HG03097 (cell line): ENCODE data around the gene DPYSL4.

Experiments
- ATAC-seq: cut with Tn5 transposase; IDR thresholded peaks from one replicate; pipeline ENCODE4 v1.9.1; 2021; ENCODE audit not compliant: unreplicated experiment, low FRiP score

Gene DPYSL4

GRCh38 chr10:132224343-132225072 lies 37.8 kb downstream of the DPYSL4 start:
- no peak for ATAC-seq

GRCh38 chr10:132225073-132225848 lies 38.5 kb downstream of the DPYSL4 start:
- ATAC-seq = no peak

- no peak for ATAC-seq
These were observed 39.1 kb downstream of the DPYSL4 start for GRCh38 chr10:132225849-132226205.

DNA sequence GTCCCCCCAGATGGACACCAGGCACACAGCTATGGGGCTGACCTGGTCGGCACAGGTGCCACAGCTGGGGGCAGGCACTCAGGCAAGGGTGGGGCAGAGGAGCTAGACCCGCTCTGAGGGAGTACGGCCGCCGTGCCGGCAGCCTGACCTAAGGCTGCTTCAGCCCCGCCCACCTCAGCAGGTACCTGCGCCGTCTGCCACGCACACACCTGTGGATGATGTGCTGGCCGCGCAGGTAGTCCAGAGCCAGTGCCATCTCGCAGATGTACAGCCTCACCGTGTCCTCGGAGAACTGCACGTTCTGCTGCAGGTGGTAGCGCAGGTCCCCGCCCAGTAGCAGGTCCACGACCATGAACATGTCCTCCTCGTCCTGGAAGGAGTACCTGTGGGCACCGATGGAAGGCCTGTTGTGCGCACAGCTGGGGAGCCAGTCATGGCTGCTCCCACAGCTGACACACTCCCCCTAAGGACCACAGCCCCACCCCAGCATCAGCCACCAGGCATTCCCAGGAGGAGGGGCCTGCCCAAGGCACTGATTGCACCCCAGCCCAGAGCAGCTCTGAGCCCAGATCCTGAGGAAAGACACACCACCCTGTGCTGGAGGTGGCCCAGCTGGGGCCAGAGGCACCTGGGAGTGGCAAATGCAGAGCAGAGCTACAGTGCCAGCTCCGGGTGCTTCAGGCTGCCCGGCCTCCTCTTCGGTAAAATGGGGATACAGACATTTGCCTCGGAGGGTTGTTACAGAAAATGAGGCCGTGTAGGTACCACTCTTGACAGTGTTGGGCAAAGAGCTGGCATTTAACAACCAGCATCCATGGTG lies 40.0 kb downstream of the DPYSL4 start:
- ATAC-seq = no peak

- no peak for ATAC-seq
These were observed 41.2 kb downstream of the DPYSL4 start for GRCh38 chr10:132227851-132228390.

GRCh38 chr10:132228616-132229015 lies 41.9 kb downstream of the DPYSL4 start:
- ATAC-seq = no peak

DNA sequence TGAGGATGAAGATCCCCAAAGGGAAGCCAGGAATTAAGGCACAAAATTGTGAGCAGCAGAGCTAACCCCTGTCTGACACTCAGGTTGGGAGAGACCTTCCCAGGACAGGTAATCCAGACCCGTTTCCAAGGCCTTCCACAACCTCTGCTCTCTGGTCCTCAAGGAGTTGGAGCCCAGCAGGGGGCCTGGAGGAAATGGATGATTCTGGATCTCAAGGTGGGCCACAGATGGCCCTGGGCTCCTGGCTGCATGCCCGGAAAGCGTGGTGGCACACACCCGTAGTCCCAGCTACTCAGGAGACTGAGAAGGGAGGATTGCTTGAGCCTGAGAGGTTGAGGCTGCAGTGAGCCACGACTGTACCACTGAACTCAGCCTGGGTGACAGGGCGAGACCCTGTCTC lies 42.3 kb downstream of the DPYSL4 start:
- no peak for ATAC-seq

DNA sequence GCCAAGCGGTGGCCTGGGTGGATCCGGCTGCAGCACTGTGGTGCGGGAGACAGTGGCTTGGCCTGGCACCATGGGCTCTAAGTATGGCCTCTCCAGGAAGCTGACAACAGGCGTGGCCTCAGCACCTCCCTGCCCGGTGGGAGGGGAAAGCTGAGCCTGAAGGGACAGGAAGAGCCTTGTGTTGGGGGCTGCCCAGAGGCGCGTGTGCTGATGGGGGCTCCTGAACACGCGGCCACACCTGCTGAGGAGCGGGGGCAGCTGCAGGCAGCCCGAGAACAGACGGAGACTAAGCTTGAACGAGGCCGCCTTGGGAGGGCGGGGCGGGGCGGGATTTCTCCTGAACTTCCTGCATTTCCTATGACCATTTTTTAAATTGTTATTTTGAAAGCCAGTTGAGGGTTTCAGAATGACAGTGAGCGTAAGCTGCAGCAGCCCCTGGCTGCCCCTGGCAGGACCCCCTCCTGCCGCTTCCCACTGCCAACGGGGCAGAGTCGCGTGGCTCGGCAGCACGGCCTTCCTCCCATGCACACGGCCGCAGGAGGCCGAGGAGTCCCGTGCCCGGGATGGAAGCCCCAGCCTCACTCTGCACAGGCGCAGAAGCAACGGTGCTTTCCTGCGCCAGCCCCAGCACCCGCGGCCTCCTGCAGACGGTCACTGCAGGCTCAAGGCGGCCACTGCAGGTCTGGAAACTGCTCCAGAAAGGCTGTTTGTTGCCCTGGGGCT lies 43.2 kb downstream of the DPYSL4 start:
- ATAC-seq = no peak

- ATAC-seq = no peak
These were observed 43.9 kb downstream of the DPYSL4 start for GRCh38 chr10:132230557-132231210.

DNA sequence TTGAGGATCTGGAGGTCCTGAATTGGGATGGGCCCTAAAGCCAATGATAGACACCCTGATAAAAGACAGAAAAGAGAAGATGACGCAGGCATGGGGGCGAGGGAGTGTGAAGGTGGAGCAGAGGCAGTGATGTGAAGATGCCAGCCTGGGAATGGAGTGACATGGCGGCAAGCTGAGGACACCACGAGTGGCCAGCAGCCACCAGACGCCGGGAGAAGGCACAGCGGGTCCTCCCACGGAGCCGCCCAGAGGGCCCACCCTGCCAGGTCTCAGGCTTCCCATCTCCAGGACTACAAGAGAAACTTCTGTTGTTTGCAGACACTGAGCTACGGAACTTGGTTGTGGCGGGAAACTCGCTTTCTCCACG lies 44.9 kb downstream of the DPYSL4 start:
- ATAC-seq = no peak

GRCh38 chr10:132232023-132232951 lies 45.5 kb downstream of the DPYSL4 start:
- no peak for ATAC-seq

GRCh38 chr10:132232981-132233380 lies 46.2 kb downstream of the DPYSL4 start:
- ATAC-seq = no peak

- no peak for ATAC-seq
These were observed 46.8 kb downstream of the DPYSL4 start for GRCh38 chr10:132233501-132234085.

GRCh38 chr10:132234860-132235259 lies 48.1 kb downstream of the DPYSL4 start:
- ATAC-seq = no peak

DNA sequence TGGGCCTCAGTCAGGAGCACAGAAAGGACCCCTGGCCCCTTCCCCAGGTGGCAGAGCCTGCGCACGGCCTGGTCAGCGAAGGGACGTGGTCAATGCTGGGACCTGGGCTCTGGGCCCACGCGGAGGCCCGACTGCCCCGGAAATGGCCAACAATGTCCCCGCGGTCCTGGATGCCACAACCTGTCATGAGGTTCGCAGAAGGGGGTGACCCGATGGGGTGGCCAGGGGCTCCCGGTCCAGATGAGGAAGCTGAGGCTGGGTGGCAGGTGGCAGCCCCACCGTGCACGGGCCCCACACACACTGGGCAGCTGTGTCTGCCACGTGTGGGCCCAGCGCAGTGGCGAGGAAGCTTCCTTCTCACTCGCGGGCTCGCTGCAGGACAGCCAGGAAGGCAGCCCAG lies 49.4 kb downstream of the DPYSL4 start:
- ATAC-seq = no peak

GRCh38 chr10:132236881-132237280 lies 50.1 kb downstream of the DPYSL4 start:
- ATAC-seq = no peak

DNA sequence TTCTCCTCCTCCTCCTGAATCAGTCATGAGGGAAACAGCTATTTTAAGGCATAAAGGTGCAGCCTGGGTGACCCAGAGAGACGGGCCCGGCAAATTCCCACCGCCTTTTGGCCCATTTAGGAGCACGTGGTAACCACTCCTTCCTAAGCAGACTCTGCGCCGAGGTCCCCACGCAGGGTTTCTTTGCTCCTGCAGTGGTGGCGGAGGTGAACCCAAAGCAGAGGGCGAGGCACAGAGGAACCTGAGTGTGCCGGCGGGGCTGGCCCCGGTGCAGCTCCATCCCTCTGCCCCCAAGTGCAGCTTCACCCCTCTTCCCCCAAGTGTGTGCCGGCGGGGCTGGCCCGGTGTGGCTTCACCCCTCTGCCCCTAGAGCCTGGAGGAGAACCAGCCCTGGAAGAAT lies 50.6 kb downstream of the DPYSL4 start:
- ATAC-seq = no peak

GRCh38 chr10:132237871-132238270 lies 51.1 kb downstream of the DPYSL4 start:
- no peak for ATAC-seq
